Measurements from ENCODE around the gene LGALS1.

GRCh38 chr22:37630839-37631435, 44.5 kb upstream of the LGALS1 start:
- TF ChIP-seq REST (IDR thresholded peaks at IDR 0.05; ENCODE audit: low read depth, low read length) = no peak
- TF ChIP-seq FOXJ3 (CRISPR knock-in tag; IDR thresholded peaks at IDR 0.05) = no peak
- no peak for TF ChIP-seq RAD21 (IDR thresholded peaks at IDR 0.05; ENCODE audit: low read length)
